ENCODE results near the gene PYROXD2. TPM values are rescaled to one million over a fixed set of nuclear protein-coding genes. Genes with fewer than 3 reads are reported as not detected.

PYROXD2 gene
- total and polyA plus RNA-seq, 2 of the 8 experiments (the other 6 are each of a cell fraction or from before 2014, with no cell fraction given) = 3.2 to 5.4 TPM

DNA sequence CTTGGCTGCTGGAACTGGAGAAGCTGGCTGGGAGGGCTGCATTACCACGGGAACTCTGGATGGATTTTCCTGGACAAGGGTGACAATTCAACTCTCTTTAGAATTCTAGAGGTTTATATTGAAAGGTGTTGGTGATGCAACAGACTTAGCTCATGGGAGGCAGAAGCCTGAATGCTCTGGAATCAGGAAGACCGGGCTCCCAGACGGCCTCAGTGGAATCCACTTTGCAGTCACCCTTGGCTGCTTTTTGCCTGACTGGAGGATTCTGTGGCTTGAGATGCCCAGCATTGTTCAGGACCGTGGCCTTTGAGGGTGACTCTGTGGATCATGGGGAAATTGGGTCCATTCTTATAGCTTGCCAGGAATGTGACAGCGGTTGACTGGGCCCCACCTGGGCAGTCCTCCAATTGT is 32.3 kb downstream of the PYROXD2 start:
- H3K23me2 ChIP-seq (ENCODE audit: low read depth, low read length) = no peaks in the 10 kb centered on the region
- CTCF ChIA-PET (ENCODE audit: partially characterized antibody) = interaction anchor here (0.9 to 1.6 kb wide), 4 partner anchors 18 to 50 kb away, joined by 3 to 4 read pairs (median 3); no protein-coding TSS in a partner anchor
- WGBS, 2 experiments (ENCODE audit: extremely low coverage in 1 of 2, insufficient coverage in 1 of 2, insufficient read length in 1 of 2, insufficient replicate concordance in 2 of 2, low coverage in 1 of 2, low lambda C conversion rate in 2 of 2, missing lambda C conversion rate in 1 of 2) = 90% methylated on average over 5 of the region's 5 CpGs; no CpG with 5 or more reads in 1 of the 2 experiments
- H3K56ac ChIP-seq (replicated peaks; ENCODE audit: insufficient read length, low read depth, low read length) = no peak overlapping the region
- H3K14ac ChIP-seq (ENCODE audit: insufficient read length) = no peak overlapping the region
- no peaks in the 10 kb centered on the region for H4K20me1 ChIP-seq (replicated peaks in 1 of 2; ENCODE audit: control insufficient read depth in 1 of 2, insufficient read depth in 2 of 2, low read length in 2 of 2)
- no peak overlapping the region for H2AFZ ChIP-seq (ENCODE audit: low read length)
- no peak overlapping the region for H3K9ac ChIP-seq (replicated peaks in 1 of 4; ENCODE audit: extremely low read depth in 1 of 4, low read depth in 3 of 4, low read length in 3 of 4)
- H3K27ac ChIP-seq (ENCODE audit: low read depth, low read length) = no peak overlapping the region
- H3K4me3 ChIP-seq (ENCODE audit: extremely low read depth in 1 of 4, insufficient read depth in 2 of 4, low read depth in 3 of 4, low read length in 4 of 4) = no peak overlapping the region
- no peak overlapping the region for H2BK5ac ChIP-seq (ENCODE audit: low read depth, low read length)
- H3K9me3 ChIP-seq (ENCODE audit: insufficient read depth in 2 of 2, low read depth in 1 of 2, low read length in 1 of 2) = peaks cover 0 to 1% of the 10 kb centered on the region in 2 experiments; a peak in 1 of 4 replicates
- H3K4me1 ChIP-seq (replicated peaks in 1 of 4; ENCODE audit: control insufficient read depth in 3 of 4, insufficient read depth in 4 of 4, low read length in 3 of 4) = peaks cover 2 to 6% (median 4%) of the 10 kb centered on the region in 4 experiments; a peak in 3 of 7 replicates
- no peak overlapping the region for H3K4ac ChIP-seq (replicated peaks; ENCODE audit: insufficient read length, low read depth, low read length)
- H2BK12ac ChIP-seq (ENCODE audit: low read depth, low read length) = no peak overlapping the region
- no peaks in the 10 kb centered on the region for H3K79me1 ChIP-seq (ENCODE audit: low read depth, low read length)
- POLR2A ChIA-PET (ENCODE audit: partially characterized antibody) = interaction anchor here (0.9 kb wide), 1 partner anchor 9 kb away, joined by 3 read pairs; no protein-coding TSS in a partner anchor
- no peak overlapping the region for H2BK120ac ChIP-seq (replicated peaks; ENCODE audit: low read depth, low read length)
- no peak overlapping the region for H2BK15ac ChIP-seq (ENCODE audit: low read length)
- H3K27me3 ChIP-seq (replicated peaks in 1 of 4; ENCODE audit: control insufficient read depth in 3 of 4, extremely low read depth in 1 of 4, insufficient read depth in 3 of 4, low read length in 3 of 4) = no peaks in the 10 kb centered on the region
- no peak overlapping the region for H4K91ac ChIP-seq (replicated peaks; ENCODE audit: insufficient read length, low read length)
- no peak overlapping the region for H2AK5ac ChIP-seq (ENCODE audit: low read depth, low read length)
- H2BK20ac ChIP-seq (ENCODE audit: low read length) = no peak overlapping the region
- no peak overlapping the region for H3K23ac ChIP-seq (ENCODE audit: insufficient read length)
- H3K36me3 ChIP-seq (ENCODE audit: control insufficient read depth in 2 of 4, insufficient read depth in 4 of 4, low read length in 3 of 4) = no peaks in the 10 kb centered on the region
- DNase-seq (ENCODE audit: low read depth in 1 of 2, low spot score in 2 of 2) (no peak), FAIRE-seq (no peak)
- H4K5ac ChIP-seq (ENCODE audit: insufficient read length, low read depth, low read length) = no peak overlapping the region
- no peak overlapping the region for H3K18ac ChIP-seq (ENCODE audit: extremely low read depth, low read length)
- no peak overlapping the region for H4K8ac ChIP-seq (ENCODE audit: extremely low read depth, insufficient read depth, low read length)
- no peak overlapping the region for H3K4me2 ChIP-seq (ENCODE audit: insufficient read depth in 1 of 2, low read depth in 2 of 2, low read length in 2 of 2)
- no peaks in the 10 kb centered on the region for H3K79me2 ChIP-seq (ENCODE audit: control insufficient read depth in 1 of 2, insufficient read depth in 2 of 2, low read length in 2 of 2)
- TF ChIP-seq TBP (IDR thresholded peaks at IDR 0.05; ENCODE audit: low read depth, low read length) = no peak
- no peak for TF ChIP-seq KDM5A (IDR thresholded peaks at IDR 0.05; ENCODE audit: low read length)
- TF ChIP-seq, protein P1, sequence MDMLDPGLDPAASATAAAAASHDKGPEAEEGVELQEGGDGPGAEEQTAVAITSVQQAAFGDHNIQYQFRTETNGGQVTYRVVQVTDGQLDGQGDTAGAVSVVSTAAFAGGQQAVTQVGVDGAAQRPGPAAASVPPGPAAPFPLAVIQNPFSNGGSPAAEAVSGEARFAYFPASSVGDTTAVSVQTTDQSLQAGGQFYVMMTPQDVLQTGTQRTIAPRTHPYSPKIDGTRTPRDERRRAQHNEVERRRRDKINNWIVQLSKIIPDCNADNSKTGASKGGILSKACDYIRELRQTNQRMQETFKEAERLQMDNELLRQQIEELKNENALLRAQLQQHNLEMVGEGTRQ (IDR thresholded peaks at IDR 0.05; ENCODE audit: low read length) = no peak
- no peak for TF ChIP-seq CEBPB (IDR thresholded peaks at IDR 0.05; ENCODE audit: low read depth, low read length)
- no peak for TF ChIP-seq EP300 (IDR thresholded peaks at IDR 0.05; ENCODE audit: borderline replicate concordance in 1 of 2, low read depth in 2 of 2, low read length in 2 of 2)
- no peak for TF ChIP-seq HDAC6 (IDR thresholded peaks at IDR 0.05; ENCODE audit: low read depth, low read length)
- TF ChIP-seq TAF7 (optimal IDR thresholded peaks at IDR 0.05; ENCODE audit: borderline replicate concordance, low read depth, low read length) = no peak
- TF ChIP-seq SRF (IDR thresholded peaks at IDR 0.05; ENCODE audit: low read depth, low read length) = no peak
- TF ChIP-seq RNF2 (IDR thresholded peaks at IDR 0.05; ENCODE audit: borderline replicate concordance, low read depth, low read length, missing control alignments, poor library complexity, severe bottlenecking) = no peak
- no peak for TF ChIP-seq JUN (IDR thresholded peaks at IDR 0.05; ENCODE audit: low read depth, low read length)
- TF ChIP-seq TEAD4 (IDR thresholded peaks at IDR 0.05; ENCODE audit: low read depth, low read length) = no peak
- no peak for TF ChIP-seq ZNF274 (IDR thresholded peaks at IDR 0.05; ENCODE audit: borderline replicate concordance, extremely low read depth, low read length)
- no peak for TF ChIP-seq SIRT6 (IDR thresholded peaks at IDR 0.05; ENCODE audit: low read length)

Measured in H1 (cell line).